SK-N-MC (cell line): Measurements from ENCODE around the gene LGI1.

Source experiments
- EZH2 ChIP-seq: fragments of 200-600 bp; sonication (generic); IDR thresholded peaks from one replicate; pipeline ENCODE4 v1.6.1; 2017; ENCODE audit warnings: antibody characterized with exemption
- FOXP2 ChIP-seq: optimal IDR thresholded peaks from 2 replicates; pipeline ENCODE3; 2011; ENCODE audit warnings: mild to moderate bottlenecking, moderate library complexity; ENCODE audit not compliant: insufficient read depth; ENCODE audit errors: extremely low read length, control extremely low read depth
- POLR2AphosphoS5 ChIP-seq: IDR thresholded peaks from 2 replicates; pipeline ENCODE4 v1.6.1; 2012; ENCODE audit warnings: mild to moderate bottlenecking, low read depth, low read length, borderline replicate concordance

DNA sequence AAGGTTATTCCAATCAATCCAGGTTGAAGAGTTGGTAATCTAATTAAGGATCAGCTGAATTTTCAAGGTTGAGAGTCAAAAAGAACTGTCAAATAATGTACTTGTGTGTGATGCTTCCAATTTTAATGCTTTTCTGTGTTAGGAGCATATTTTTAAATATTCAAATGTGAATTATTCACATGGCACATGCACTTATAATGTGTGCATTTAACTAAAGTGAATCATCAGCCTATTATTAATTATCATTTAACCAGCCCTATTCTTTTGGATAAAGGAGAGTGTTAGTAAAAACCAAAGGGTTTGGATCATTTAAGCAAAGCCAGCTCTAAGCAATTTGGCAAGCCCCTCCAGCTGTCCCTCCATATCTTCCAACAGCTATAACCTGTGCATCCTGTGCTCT, 11.2 kb downstream of the LGI1 start:
- TF ChIP-seq POLR2AphosphoS5 (no peak), EZH2 (no peak), FOXP2 (no peak)
